RWPE2 (cell line): ENCODE data around the gene AIRE.

ENCODE experiments used
- ATAC-seq: fragments of 200-7000 bp; cut with Tn5 transposase; 3 replicates; pipeline ENCODE4 v1.9.1; 2021; ENCODE audit warnings: low read depth
- DNase-seq: peaks from one replicate; pipeline ENCODE4 v3.0.0-alpha.2; 2020; ENCODE audit warnings: low spot score
- H3K27ac ChIP-seq: fragments of 450-650 bp; 2 replicates; pipeline ENCODE4 v1.5.1; 2017; ENCODE audit warnings: mild to moderate bottlenecking; ENCODE audit not compliant: poor library complexity, severe bottlenecking
- H3K27me3 ChIP-seq: fragments of 250-450 bp; sonication (Bioruptor Pico); 2 replicates; pipeline ENCODE4 v1.5.1; 2021; ENCODE audit warnings: mild to moderate bottlenecking, moderate library complexity; ENCODE audit not compliant: insufficient read depth, poor library complexity, severe bottlenecking
- H3K36me3 ChIP-seq: fragments of 250-450 bp; sonication (Bioruptor Pico); 2 replicates; pipeline ENCODE4 v1.5.1; 2020; ENCODE audit warnings: low read depth, mild to moderate bottlenecking, moderate library complexity
- H3K4me1 ChIP-seq: fragments of 250-450 bp; sonication (Bioruptor Pico); 2 replicates; pipeline ENCODE4 v1.5.1; 2021; ENCODE audit warnings: mild to moderate bottlenecking, moderate library complexity; ENCODE audit not compliant: insufficient read depth, poor library complexity, severe bottlenecking
- H3K4me3 ChIP-seq: fragments of 250-450 bp; sonication (Bioruptor Pico); 2 replicates; pipeline ENCODE4 v1.5.1; 2021; ENCODE audit warnings: mild to moderate bottlenecking, moderate library complexity; ENCODE audit not compliant: severe bottlenecking
- H3K9me3 ChIP-seq: fragments of 250-450 bp; sonication (Bioruptor Pico); 2 replicates; pipeline ENCODE4 v1.5.1; 2021; ENCODE audit warnings: mild to moderate bottlenecking, moderate library complexity; ENCODE audit not compliant: severe bottlenecking
- TF ChIP-seq, protein P1 (sequence below): fragments of 450-650 bp; IDR thresholded peaks from one replicate; pipeline ENCODE4 v1.5.1; 2017; ENCODE audit warnings: mild to moderate bottlenecking, moderate library complexity; ENCODE audit not compliant: poor library complexity, severe bottlenecking

AIRE gene

DNA sequence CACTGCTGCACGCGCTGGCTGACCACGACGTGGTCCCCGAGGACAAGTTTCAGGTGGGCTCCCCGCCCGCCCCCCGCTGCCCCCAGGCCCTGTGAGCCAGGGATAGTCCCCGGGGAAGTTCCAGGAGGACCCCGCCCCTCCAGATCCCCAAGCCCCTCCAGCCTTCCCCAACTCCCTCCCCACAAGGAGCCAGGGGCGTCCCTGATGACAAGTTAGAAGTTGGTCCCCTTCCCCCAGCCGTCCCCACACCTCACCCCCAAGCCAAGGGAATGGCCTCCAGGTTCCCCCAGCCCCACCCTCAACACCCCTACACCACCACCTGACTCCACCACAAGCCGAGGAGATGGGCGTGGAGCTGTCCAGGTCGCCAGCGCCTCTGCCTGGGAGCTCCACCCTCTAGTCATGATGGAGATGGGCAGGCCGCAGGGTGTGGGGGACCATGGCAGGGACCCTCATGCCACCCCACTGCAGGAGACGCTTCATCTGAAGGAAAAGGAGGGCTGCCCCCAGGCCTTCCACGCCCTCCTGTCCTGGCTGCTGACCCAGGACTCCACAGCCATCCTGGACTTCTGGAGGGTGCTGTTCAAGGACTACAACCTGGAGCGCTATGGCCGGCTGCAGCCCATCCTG is 525 bp downstream of the AIRE start:
- Histone ChIP-seq H3K9me3 (no peaks in the 10 kb centered on the region), H3K27me3 (peaks cover 3% of the 10 kb centered on the region), H3K27ac (no peak overlapping the region), H3K4me3 (no peak overlapping the region), H3K4me1 (no peaks in the 10 kb centered on the region), H3K36me3 (no peaks in the 10 kb centered on the region)
- ATAC-seq: no peak
- no peak for DNase-seq
- TF ChIP-seq, protein P1, sequence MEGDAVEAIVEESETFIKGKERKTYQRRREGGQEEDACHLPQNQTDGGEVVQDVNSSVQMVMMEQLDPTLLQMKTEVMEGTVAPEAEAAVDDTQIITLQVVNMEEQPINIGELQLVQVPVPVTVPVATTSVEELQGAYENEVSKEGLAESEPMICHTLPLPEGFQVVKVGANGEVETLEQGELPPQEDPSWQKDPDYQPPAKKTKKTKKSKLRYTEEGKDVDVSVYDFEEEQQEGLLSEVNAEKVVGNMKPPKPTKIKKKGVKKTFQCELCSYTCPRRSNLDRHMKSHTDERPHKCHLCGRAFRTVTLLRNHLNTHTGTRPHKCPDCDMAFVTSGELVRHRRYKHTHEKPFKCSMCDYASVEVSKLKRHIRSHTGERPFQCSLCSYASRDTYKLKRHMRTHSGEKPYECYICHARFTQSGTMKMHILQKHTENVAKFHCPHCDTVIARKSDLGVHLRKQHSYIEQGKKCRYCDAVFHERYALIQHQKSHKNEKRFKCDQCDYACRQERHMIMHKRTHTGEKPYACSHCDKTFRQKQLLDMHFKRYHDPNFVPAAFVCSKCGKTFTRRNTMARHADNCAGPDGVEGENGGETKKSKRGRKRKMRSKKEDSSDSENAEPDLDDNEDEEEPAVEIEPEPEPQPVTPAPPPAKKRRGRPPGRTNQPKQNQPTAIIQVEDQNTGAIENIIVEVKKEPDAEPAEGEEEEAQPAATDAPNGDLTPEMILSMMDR: no peak

DNA sequence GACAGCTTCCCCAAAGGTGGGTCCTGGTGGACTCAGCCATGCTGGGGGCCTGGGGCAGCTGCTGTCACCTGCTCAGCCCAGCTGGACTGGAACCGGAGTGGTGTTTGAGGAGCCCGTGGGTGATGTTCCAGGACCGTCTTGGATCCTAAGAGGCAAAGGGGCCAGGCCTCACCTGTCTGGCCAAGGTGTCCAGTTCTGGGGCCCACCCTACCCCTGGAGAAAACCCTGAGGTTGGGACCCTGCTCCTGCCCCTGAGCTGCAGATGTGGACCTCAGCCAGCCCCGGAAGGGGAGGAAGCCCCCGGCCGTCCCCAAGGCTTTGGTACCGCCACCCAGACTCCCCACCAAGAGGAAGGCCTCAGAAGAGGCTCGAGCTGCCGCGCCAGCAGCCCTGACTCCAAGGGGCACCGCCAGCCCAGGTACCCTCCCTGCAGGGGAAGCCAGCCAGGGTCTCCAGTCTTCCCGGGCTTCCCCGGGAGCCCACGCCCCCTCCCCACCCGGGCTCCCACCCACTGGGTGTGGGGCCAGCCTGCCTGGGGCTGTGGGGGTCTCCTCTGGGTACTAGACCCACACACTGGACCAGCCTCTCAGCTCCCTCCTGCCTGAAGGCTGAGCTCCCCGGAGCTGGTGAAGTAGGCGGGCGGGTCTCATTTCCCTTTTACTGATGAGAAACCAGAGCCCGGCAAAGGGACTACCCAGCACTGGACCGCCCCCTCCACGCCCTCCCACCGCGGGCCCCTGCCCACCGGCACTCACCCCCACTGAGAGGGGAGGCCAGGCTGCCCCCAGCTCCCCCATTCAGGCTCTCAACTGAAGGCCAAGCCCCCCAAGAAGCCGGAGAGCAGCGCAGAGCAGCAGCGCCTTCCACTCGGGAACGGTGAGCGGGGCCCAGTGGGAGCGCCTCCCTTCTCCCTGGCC is 1.3 kb downstream of the AIRE start:
- ATAC-seq: no peak
- no peaks in the 10 kb centered on the region for H3K4me1 ChIP-seq
- no peak overlapping the region for H3K27ac ChIP-seq

DNA sequence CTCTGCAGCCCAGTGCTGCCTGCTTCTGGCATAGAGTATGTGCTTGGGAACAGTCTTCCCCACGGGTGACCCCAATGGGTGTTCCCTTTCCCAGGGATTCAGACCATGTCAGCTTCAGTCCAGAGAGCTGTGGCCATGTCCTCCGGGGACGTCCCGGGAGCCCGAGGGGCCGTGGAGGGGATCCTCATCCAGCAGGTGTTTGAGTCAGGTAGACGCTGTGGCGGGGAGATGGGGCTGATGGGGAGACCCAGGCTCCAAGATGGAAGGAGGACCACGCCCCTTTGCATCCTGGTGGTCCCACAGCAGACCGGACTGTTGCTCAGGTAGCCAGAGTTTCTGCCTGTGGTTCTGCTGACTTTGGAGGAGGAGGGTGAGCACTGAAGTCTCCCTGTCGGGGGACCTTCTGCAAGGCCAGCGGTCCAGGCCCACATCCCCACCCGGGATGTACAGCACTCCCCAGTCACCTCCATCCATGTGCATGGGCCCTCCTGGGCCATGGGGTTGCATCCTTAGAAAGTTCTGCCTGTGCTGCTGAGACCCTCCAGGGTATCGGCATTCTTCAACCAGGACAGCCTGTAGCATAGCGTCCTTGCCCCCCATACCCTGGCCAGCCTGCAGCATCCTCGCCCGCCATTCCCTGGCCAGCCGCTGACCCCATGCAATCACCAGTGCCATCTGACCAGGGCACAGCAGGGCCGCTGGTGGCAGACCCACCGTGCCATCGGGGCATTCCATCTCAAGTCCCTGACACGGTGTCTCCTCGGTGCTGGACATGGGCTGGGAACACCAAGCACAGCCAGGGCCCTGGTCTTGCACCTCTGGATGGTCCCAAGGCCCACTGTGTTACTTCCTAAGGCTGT is 2.8 kb downstream of the AIRE start:
- Histone ChIP-seq H3K4me1 (no peaks in the 10 kb centered on the region), H3K27me3 (peaks cover 3% of the 10 kb centered on the region), H3K4me3 (no peak overlapping the region), H3K27ac (no peak overlapping the region), H3K36me3 (no peaks in the 10 kb centered on the region), H3K9me3 (no peaks in the 10 kb centered on the region)
- DNase-seq: no peak
- ATAC-seq: no peak
- TF ChIP-seq, protein P1: no peak

More for the DNA sequence above, 1.3 kb downstream of the AIRE start:
- Histone ChIP-seq H3K4me3 (no peak overlapping the region), H3K36me3 (no peaks in the 10 kb centered on the region), H3K27me3 (peaks cover 3% of the 10 kb centered on the region), H3K9me3 (no peaks in the 10 kb centered on the region)
- no peak for DNase-seq
- TF ChIP-seq, protein P1: no peak

DNA sequence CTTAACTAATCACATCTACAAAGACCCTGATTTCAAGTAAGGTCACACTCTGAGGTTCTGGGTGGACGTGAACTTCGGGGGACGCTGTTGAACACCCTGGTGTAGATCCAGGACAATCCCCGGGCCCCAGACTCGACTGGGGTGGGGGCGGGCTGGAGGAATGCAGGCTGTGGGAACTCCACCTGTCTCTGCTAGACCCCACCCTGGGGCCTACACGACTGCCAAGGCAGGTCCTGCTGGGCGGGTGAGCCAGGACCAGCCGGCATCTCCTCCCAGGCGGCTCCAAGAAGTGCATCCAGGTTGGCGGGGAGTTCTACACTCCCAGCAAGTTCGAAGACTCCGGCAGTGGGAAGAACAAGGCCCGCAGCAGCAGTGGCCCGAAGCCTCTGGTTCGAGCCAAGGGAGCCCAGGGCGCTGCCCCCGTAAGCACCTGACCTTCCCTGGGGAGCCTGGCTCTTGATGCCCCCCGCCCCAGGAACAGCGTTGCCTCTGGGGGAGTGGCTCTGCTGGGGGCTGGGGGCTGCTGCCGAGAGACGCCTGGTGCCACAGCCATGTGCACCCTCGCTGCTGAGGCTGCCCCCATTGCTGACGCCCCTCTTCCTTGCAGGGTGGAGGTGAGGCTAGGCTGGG is 3.8 kb downstream of the AIRE start:
- no peak for ATAC-seq
- Histone ChIP-seq H3K27ac (no peak overlapping the region), H3K4me1 (no peaks in the 10 kb centered on the region), H3K9me3 (no peaks in the 10 kb centered on the region), H3K36me3 (no peaks in the 10 kb centered on the region), H3K4me3 (no peak overlapping the region), H3K27me3 (peaks cover 3% of the 10 kb centered on the region)
- no peak for DNase-seq
- TF ChIP-seq, protein P1: no peak
